Measurements from ENCODE around the gene CDK1. TPM values are rescaled to one million over a fixed set of nuclear protein-coding genes. Genes with fewer than 3 reads are reported as not detected.
A peak's percentile ranks its signal among the peaks of the same experiment; 100 is the strongest.

The CDK1 gene
- total RNA-seq (1 to 10 TPM in 1 of 6 donors, under 1 TPM in 5; 0.19 to 1.7 (median 0.67) TPM), polyA plus RNA-seq (1 to 10 TPM in 1 of 2 donors, under 1 TPM in 1; 0.46 to 1.2 TPM)

GRCh38 chr10:60778214-60778970, at the start of gene CDK1:
Gene CDK1 (plus strand): TSS chr10:60778478. CDS start chr10:60780166, 1,688 bp downstream.
- FAIRE-seq, result peak; percentile 98
- H3K27me3 ChIP-seq, result peaks cover 0 to 3% (median 0%) of the 10 kb centered on the region in 4 donors
- 0 to 1% methylated on average over 51 to 58 of the region's 58 CpGs for WGBS, 2 donors
- no peaks in the 10 kb centered on the region for H3K9me3 ChIP-seq
- peak within 1 kb of the TSS; percentile 22 to 64 (median 32) for H3K4me3 ChIP-seq
- peak; percentile 89 to 99 (median 96) for DNase-seq
- peaks cover 0 to 5% (median 0%) of the 10 kb centered on the region in 3 donors for H3K4me1 ChIP-seq
- no peak within 1 kb of the TSS for H3K27ac ChIP-seq
- TF ChIP-seq CTCF (IDR thresholded peaks at IDR 0.05), result no peak
- no peaks in the 10 kb centered on the region for H3K36me3 ChIP-seq
- ATAC-seq, result peak; percentile 100
- intact Hi-C loops (cut with DNase I), result no loop called here

DNA sequence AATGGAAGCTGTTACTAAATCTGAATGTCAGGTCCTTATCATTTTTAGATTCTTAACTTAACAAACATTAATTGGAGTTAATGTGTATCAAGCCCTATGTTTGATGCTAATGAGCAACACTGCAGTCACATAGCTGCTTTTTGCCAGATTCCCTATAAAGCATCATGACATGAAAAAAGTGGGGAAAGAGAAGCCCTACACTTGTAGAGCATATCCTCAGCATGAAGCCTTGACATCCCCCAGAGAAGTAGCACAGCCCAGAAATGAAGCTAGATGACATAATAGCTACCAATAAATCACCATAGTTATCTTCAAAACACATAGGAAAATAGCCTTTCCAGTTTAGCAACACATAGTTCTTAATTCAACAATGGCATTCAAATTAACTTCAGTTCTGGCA, 49.2 kb upstream of the CDK1 start:
- Histone ChIP-seq H3K27ac (no peak overlapping the region), H3K9me3 (no peaks in the 10 kb centered on the region), H3K4me3 (no peak overlapping the region), H3K4me1 (peaks cover 0 to 6% (median 4%) of the 10 kb centered on the region in 3 donors), H3K36me3 (no peaks in the 10 kb centered on the region), H3K27me3 (no peaks in the 10 kb centered on the region)
- no peak for ATAC-seq
- intact Hi-C loops (cut with DNase I), result no loop called here
- DNase-seq, result no peak
- no peak for TF ChIP-seq CTCF (IDR thresholded peaks at IDR 0.05)
- no peak for FAIRE-seq

GRCh38 chr10:60731134-60731885, 47.0 kb upstream of the CDK1 start:
- 13 to 19% methylated on average over 3 of the region's 3 CpGs for WGBS, 2 donors
- DNase-seq (peak in 1 of 6 donors; percentile 15), FAIRE-seq (no peak), ATAC-seq (peak in 2 of 4 donors; percentile 28 to 37)
- Histone ChIP-seq H3K4me1 (peaks cover 0 to 6% (median 4%) of the 10 kb centered on the region in 3 donors), H3K4me3 (peak overlapping the region in 2 of 4 donors; percentile 72 to 90), H3K9me3 (no peaks in the 10 kb centered on the region), H3K36me3 (no peaks in the 10 kb centered on the region), H3K27ac (peak overlapping the region in 2 of 4 donors; percentile 90 to 91), H3K27me3 (no peaks in the 10 kb centered on the region)
- intact Hi-C loops (cut with DNase I), result no loop called here
- TF ChIP-seq CTCF (IDR thresholded peaks at IDR 0.05), result no peak

DNA sequence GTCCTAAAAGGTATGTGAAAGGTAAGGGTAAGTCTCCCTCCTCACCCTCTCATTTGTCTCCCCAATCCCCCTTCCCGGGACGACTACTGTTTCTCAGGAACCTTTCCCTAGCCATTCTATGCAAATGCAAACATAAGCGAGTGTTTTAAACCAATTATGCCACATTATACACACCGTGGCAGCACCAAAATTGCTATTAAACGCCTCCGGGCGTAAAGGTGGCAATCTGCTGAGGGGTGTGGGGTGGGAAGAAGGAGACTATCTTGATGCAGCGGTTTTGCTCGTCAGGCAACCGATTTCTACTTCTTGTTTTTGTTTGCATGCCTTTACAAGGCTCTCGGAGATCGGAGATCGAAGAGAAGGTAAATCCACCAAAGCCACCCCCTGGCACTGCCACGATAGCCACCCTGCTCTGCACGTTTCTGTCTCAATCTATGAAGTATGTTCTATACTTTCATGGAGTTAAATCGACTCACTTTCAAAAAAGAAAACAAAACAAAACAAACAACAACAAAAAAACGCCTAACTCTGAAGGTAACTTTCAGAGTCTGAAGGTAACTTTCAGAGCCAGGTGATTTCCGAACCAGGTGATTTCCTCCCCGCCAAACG, 46.0 kb upstream of the CDK1 start:
- TF ChIP-seq CTCF (IDR thresholded peaks at IDR 0.05), result no peak
- ATAC-seq (peak; percentile 8 to 44 (median 14)), FAIRE-seq (no peak), DNase-seq (peak in 2 of 6 donors; percentile 10 to 17)
- Histone ChIP-seq H3K9me3 (no peaks in the 10 kb centered on the region), H3K4me3 (peak overlapping the region; percentile 64 to 90 (median 68)), H3K4me1 (peaks cover 0 to 6% (median 4%) of the 10 kb centered on the region in 3 donors), H3K36me3 (no peaks in the 10 kb centered on the region), H3K27ac (peak overlapping the region; percentile 67 to 91 (median 82)), H3K27me3 (no peaks in the 10 kb centered on the region)
- WGBS, 2 donors, result 5 to 7% methylated on average over 20 of the region's 20 CpGs
- intact Hi-C loops (cut with DNase I), result no loop called here

Data from pancreas (tissue), 10 donors.